NOMO-1 (cell line): ENCODE measurements around the gene PRKG1.
"Not testable (repeated sequence)": the region's sequence is repeated elsewhere in the genome, so short reads cannot be mapped to it uniquely, and the experiment has no call there.

Experiments used
- DNase-seq, 2 experiments: peaks; one replicate each; lab custom pipeline; 2025; ENCODE audit not compliant: unreplicated experiment in 2 of 2; lab: John Stamatoyannopoulos, UW

Gene PRKG1

GRCh38 chr10:52128056-52128683 is 1053.9 kb downstream of the PRKG1 start:
- DNase-seq, result no peak

GRCh38 chr10:52129410-52130178 is 1055.3 kb downstream of the PRKG1 start:
- no peak for DNase-seq

GRCh38 chr10:52135101-52135500 is 1060.8 kb downstream of the PRKG1 start:
- no peak for DNase-seq

GRCh38 chr10:52136921-52137320 is 1062.6 kb downstream of the PRKG1 start:
- no peak for DNase-seq

- DNase-seq, result no peak
Observed at GRCh38 chr10:52143338-52143737, 1069.1 kb downstream of the PRKG1 start.

GRCh38 chr10:52145636-52146035 is 1071.3 kb downstream of the PRKG1 start:
- no peak for DNase-seq

GRCh38 chr10:52146766-52147165 is 1072.5 kb downstream of the PRKG1 start:
- no peak for DNase-seq

- DNase-seq, result no peak
Observed at GRCh38 chr10:52170776-52171175, 1096.5 kb downstream of the PRKG1 start.

GRCh38 chr10:52172581-52172980 is 1098.3 kb downstream of the PRKG1 start:
- DNase-seq, result no peak

- no peak for DNase-seq
Observed at GRCh38 chr10:52185256-52185655, 1111.0 kb downstream of the PRKG1 start.

- no peak for DNase-seq
Observed at GRCh38 chr10:52187521-52188258, 1113.4 kb downstream of the PRKG1 start.

GRCh38 chr10:52191049-52191448 is 1116.8 kb downstream of the PRKG1 start:
- no peak for DNase-seq

- DNase-seq, result no peak
Observed at GRCh38 chr10:52194191-52194590, 1119.9 kb downstream of the PRKG1 start.

- DNase-seq, result no peak
Observed at GRCh38 chr10:52194716-52195115, 1120.4 kb downstream of the PRKG1 start.

GRCh38 chr10:52197098-52197497 is 1122.8 kb downstream of the PRKG1 start:
- DNase-seq, result no peak

- no peak for DNase-seq
Observed at GRCh38 chr10:52198540-52198939, 1124.3 kb downstream of the PRKG1 start.

GRCh38 chr10:52204906-52205305 is 1130.6 kb downstream of the PRKG1 start:
- DNase-seq, result not testable (repeated sequence)

GRCh38 chr10:52208365-52208764 is 1134.1 kb downstream of the PRKG1 start:
- DNase-seq, result no peak

GRCh38 chr10:52210161-52210560 is 1135.9 kb downstream of the PRKG1 start:
- no peak for DNase-seq

- no peak for DNase-seq
Observed at GRCh38 chr10:52212062-52212461, 1137.8 kb downstream of the PRKG1 start.

GRCh38 chr10:52212802-52213201 is 1138.5 kb downstream of the PRKG1 start:
- no peak for DNase-seq

- no peak for DNase-seq
Observed at GRCh38 chr10:52213321-52213752, 1139.0 kb downstream of the PRKG1 start.
